RWPE2 (cell line): ENCODE measurements around the gene SLC4A1.

Source experiments
- ATAC-seq: fragments of 200-7000 bp; cut with Tn5 transposase; 3 replicates; pipeline ENCODE4 v1.9.1; 2021; ENCODE audit warnings: low read depth
- DNase-seq: peaks from one replicate; pipeline ENCODE4 v3.0.0-alpha.2; 2020; ENCODE audit warnings: low spot score
- H3K27ac ChIP-seq: fragments of 450-650 bp; 2 replicates; pipeline ENCODE4 v1.5.1; 2017; ENCODE audit warnings: mild to moderate bottlenecking; ENCODE audit not compliant: poor library complexity, severe bottlenecking
- H3K27me3 ChIP-seq: fragments of 250-450 bp; sonication (Bioruptor Pico); 2 replicates; pipeline ENCODE4 v1.5.1; 2021; ENCODE audit warnings: mild to moderate bottlenecking, moderate library complexity; ENCODE audit not compliant: insufficient read depth, poor library complexity, severe bottlenecking
- H3K36me3 ChIP-seq: fragments of 250-450 bp; sonication (Bioruptor Pico); 2 replicates; pipeline ENCODE4 v1.5.1; 2020; ENCODE audit warnings: low read depth, mild to moderate bottlenecking, moderate library complexity
- H3K4me1 ChIP-seq: fragments of 250-450 bp; sonication (Bioruptor Pico); 2 replicates; pipeline ENCODE4 v1.5.1; 2021; ENCODE audit warnings: mild to moderate bottlenecking, moderate library complexity; ENCODE audit not compliant: insufficient read depth, poor library complexity, severe bottlenecking
- H3K4me3 ChIP-seq: fragments of 250-450 bp; sonication (Bioruptor Pico); 2 replicates; pipeline ENCODE4 v1.5.1; 2021; ENCODE audit warnings: mild to moderate bottlenecking, moderate library complexity; ENCODE audit not compliant: severe bottlenecking
- H3K9me3 ChIP-seq: fragments of 250-450 bp; sonication (Bioruptor Pico); 2 replicates; pipeline ENCODE4 v1.5.1; 2021; ENCODE audit warnings: mild to moderate bottlenecking, moderate library complexity; ENCODE audit not compliant: severe bottlenecking
- CTCF ChIP-seq: fragments of 450-650 bp; IDR thresholded peaks from one replicate; pipeline ENCODE4 v1.5.1; 2017; ENCODE audit warnings: mild to moderate bottlenecking, moderate library complexity; ENCODE audit not compliant: poor library complexity, severe bottlenecking

Gene SLC4A1

GRCh38 chr17:44233582-44233981, 34.4 kb downstream of the SLC4A1 start:
- DNase-seq: no peak
- no peaks in the 10 kb centered on the region for H3K9me3 ChIP-seq
- TF ChIP-seq CTCF: no peak
- no peaks in the 10 kb centered on the region for H3K36me3 ChIP-seq
- H3K4me1 ChIP-seq: peaks cover 18% of the 10 kb centered on the region
- H3K4me3 ChIP-seq: no peak overlapping the region
- no peak for ATAC-seq
- no peaks in the 10 kb centered on the region for H3K27me3 ChIP-seq
- no peak overlapping the region for H3K27ac ChIP-seq

GRCh38 chr17:44232061-44232460, 35.9 kb downstream of the SLC4A1 start:
- Histone ChIP-seq H3K27ac (no peak overlapping the region), H3K9me3 (no peaks in the 10 kb centered on the region), H3K27me3 (no peaks in the 10 kb centered on the region), H3K36me3 (no peaks in the 10 kb centered on the region), H3K4me3 (no peak overlapping the region), H3K4me1 (peaks cover 18% of the 10 kb centered on the region)
- no peak for TF ChIP-seq CTCF
- ATAC-seq: no peak
- DNase-seq: no peak

GRCh38 chr17:44230140-44230539, 37.8 kb downstream of the SLC4A1 start:
- Histone ChIP-seq H3K9me3 (no peaks in the 10 kb centered on the region), H3K27ac (no peak overlapping the region), H3K27me3 (no peaks in the 10 kb centered on the region), H3K4me3 (no peak overlapping the region), H3K36me3 (no peaks in the 10 kb centered on the region), H3K4me1 (peaks cover 8% of the 10 kb centered on the region)
- TF ChIP-seq CTCF: no peak
- ATAC-seq: no peak
- DNase-seq: no peak

GRCh38 chr17:44229090-44229489, 38.8 kb downstream of the SLC4A1 start:
- Histone ChIP-seq H3K9me3 (no peaks in the 10 kb centered on the region), H3K27ac (no peak overlapping the region), H3K27me3 (no peaks in the 10 kb centered on the region), H3K4me1 (no peaks in the 10 kb centered on the region), H3K4me3 (no peak overlapping the region), H3K36me3 (no peaks in the 10 kb centered on the region)
- DNase-seq: no peak
- no peak for TF ChIP-seq CTCF
- ATAC-seq: no peak

GRCh38 chr17:44223541-44224071, 44.3 kb downstream of the SLC4A1 start:
- peak overlapping the region; percentile 95 for H3K27ac ChIP-seq
- no peaks in the 10 kb centered on the region for H3K36me3 ChIP-seq
- no peak for ATAC-seq
- no peak overlapping the region for H3K4me3 ChIP-seq
- peak; percentile 74 for DNase-seq
- H3K9me3 ChIP-seq: no peaks in the 10 kb centered on the region
- H3K4me1 ChIP-seq: peaks cover 19% of the 10 kb centered on the region
- no peaks in the 10 kb centered on the region for H3K27me3 ChIP-seq
- TF ChIP-seq CTCF: no peak
